ENCODE measurements around the gene RIT2.

- TF ChIP-seq POLR2A (IDR thresholded peaks at IDR 0.05; ENCODE audit: low read depth, low read length) = no peak
- no peak for TF ChIP-seq POLR2AphosphoS5 (IDR thresholded peaks at IDR 0.05; ENCODE audit: low read depth, low read length)
- TF ChIP-seq TAF1 (IDR thresholded peaks at IDR 0.05; ENCODE audit: borderline replicate concordance, low read depth, low read length) = no peak
These were observed 102.5 kb downstream of the RIT2 start for GRCh38 chr18:43012951-43013350.
